K562 (cell line): ENCODE measurements around the gene TSC22D3. TPM values are rescaled to one million over a fixed set of nuclear protein-coding genes. Genes with fewer than 3 reads are reported as not detected.
"Not testable (repeated sequence)": the region's sequence is repeated elsewhere in the genome, so short reads cannot be mapped to it uniquely, and the experiment has no call there.

ENCODE experiments used
- ATAC-seq: fragments of 200-7000 bp; cut with Tn5 transposase; 3 replicates; pipeline ENCODE4 v1.9.1; 2020; ENCODE audit warnings: moderate library complexity
- BruUV-seq: library from RNA; stranded (reverse); fragments of 400-500 nt; replicated peaks from 2 replicates; lab custom pipeline; 2021; lab: Mats Ljungman, UMichigan
- CTCF ChIA-PET: fragments of 300-600 bp; formaldehyde crosslinking; extraction: SDS; loops from one replicate; lab custom pipeline; 2021; ENCODE audit warnings: low intra/inter-chr PET ratio; lab: Yijun Ruan, JAX
- POLR2A ChIA-PET: fragments of 300-600, 350-650 bp; sonication (Branson Sonifier 250); formaldehyde crosslinking; extraction: SDS; loops from one replicate; lab custom pipeline; 2021; ENCODE audit warnings: antibody characterized with exemption, inconsistent platforms; lab: Yijun Ruan, JAX
- DNase-seq, 4 experiments: peaks; one replicate each; pipeline versions ENCODE4 v3.0.0 to v3.0.0-alpha.2; 2011 to 2018; ENCODE audit warnings: low spot score in 3 of 4, mixed read lengths in 3 of 4; ENCODE audit errors: extremely low read depth in 1 of 4
- FAIRE-seq: peaks from 2 replicates; lab custom pipeline; 2011; peaks lifted over from hg19 to GRCh38; lab: Jason Lieb, UNC
- H2AFZ ChIP-seq: 2 replicates; pipeline ENCODE4 v1.6.0; 2011; ENCODE audit warnings: low read depth, low read length, control low read depth, inconsistent platforms
- H3K27ac ChIP-seq: fragments of 200-600 bp; 3 replicates; pipeline ENCODE4 v1.8.0; 2011; ENCODE audit warnings: low read depth, mild to moderate bottlenecking, control low read depth, inconsistent platforms, low read length, moderate library complexity, mixed read lengths; ENCODE audit errors: extremely low read depth
- H3K27me3 ChIP-seq, 2 experiments: fragments of 300-600 bp in 1 of 2; 2 replicates in 1 of 2; 3 replicates in 1 of 2; pipeline versions ENCODE4 v1.6.0 to v1.8.0; 2011; ENCODE audit warnings: inconsistent platforms in 2 of 2, low read length in 2 of 2, mild to moderate bottlenecking in 1 of 2, mixed read lengths in 1 of 2, moderate library complexity in 1 of 2; ENCODE audit not compliant: control insufficient read depth in 2 of 2, insufficient read depth in 2 of 2
- H3K36me3 ChIP-seq: fragments of 300-600 bp; 3 replicates; pipeline ENCODE4 v1.8.0; 2011; ENCODE audit warnings: mild to moderate bottlenecking, low read length, inconsistent platforms; ENCODE audit not compliant: control insufficient read depth, insufficient read depth
- H3K4me1 ChIP-seq, 2 experiments: fragments of 200-600 bp in 1 of 2; replicated peaks in 1 of 2; 2 replicates in 1 of 2; 3 replicates in 1 of 2; pipeline versions ENCODE4 v1.5.1 to v1.8.0; 2011; ENCODE audit warnings: inconsistent platforms in 2 of 2, low read length in 2 of 2, mild to moderate bottlenecking in 1 of 2, mixed read lengths in 1 of 2, moderate library complexity in 1 of 2; ENCODE audit not compliant: control insufficient read depth in 2 of 2, insufficient read depth in 2 of 2
- H3K4me2 ChIP-seq: 2 replicates; pipeline ENCODE4 v1.6.1; 2011; ENCODE audit warnings: low read length, control low read depth, inconsistent platforms, mixed read lengths; ENCODE audit not compliant: insufficient read depth
- H3K4me3 ChIP-seq: fragments of 200-600 bp; sonication (generic), shearing (Covaris generic); 2 replicates; pipeline ENCODE4 v1.5.1; 2016; ENCODE audit warnings: control low read depth, inconsistent platforms
- H3K79me2 ChIP-seq: fragments of 200-600 bp; 3 replicates; pipeline ENCODE4 v1.8.0; 2011; ENCODE audit warnings: low read length, inconsistent platforms; ENCODE audit not compliant: control insufficient read depth, insufficient read depth
- H3K9ac ChIP-seq, 2 experiments: 2 replicates each; pipeline versions ENCODE4 v1.6.0 to v1.6.1; 2011; ENCODE audit warnings: low read depth in 2 of 2, low read length in 2 of 2, control low read depth in 1 of 2, inconsistent platforms in 1 of 2, mild to moderate bottlenecking in 1 of 2, mixed read lengths in 1 of 2; ENCODE audit not compliant: insufficient read depth in 1 of 2
- H3K9me1 ChIP-seq: one replicate; pipeline ENCODE4 v1.6.0; 2011; ENCODE audit warnings: inconsistent platforms, mild to moderate bottlenecking, low read length, moderate library complexity; ENCODE audit not compliant: control insufficient read depth, insufficient read depth
- H3K9me3 ChIP-seq: replicated peaks from 2 replicates; pipeline ENCODE4 v1.5.1; 2011; ENCODE audit warnings: low read depth, low read length, inconsistent platforms; ENCODE audit not compliant: control insufficient read depth, insufficient read depth
- H4K20me1 ChIP-seq: replicated peaks from 2 replicates; pipeline ENCODE4 v1.6.1; 2011; ENCODE audit warnings: low read length, inconsistent platforms, mixed read lengths; ENCODE audit not compliant: control insufficient read depth, insufficient read depth
- ESRRA ChIP-seq: fragments of 450-650 bp; IDR thresholded peaks from 2 replicates; pipeline ENCODE4 v1.6.1; 2014; ENCODE audit warnings: low read depth, mild to moderate bottlenecking, moderate library complexity, borderline replicate concordance
- ETS2 ChIP-seq: IDR thresholded peaks from 2 replicates; pipeline ENCODE4 v1.6.1; 2016; ENCODE audit warnings: borderline replicate concordance, missing genetic modification characterization, mild to moderate bottlenecking, moderate library complexity, missing compliant biosample characterization; ENCODE audit not compliant: poor library complexity, severe bottlenecking
- HCFC1 ChIP-seq: IDR thresholded peaks from 2 replicates; pipeline ENCODE4 v1.6.1; 2012; ENCODE audit warnings: low read depth, low read length, improper control_type of control experiment
- SNRNP70 ChIP-seq: fragments of 200-400 bp; formaldehyde crosslinking; optimal IDR thresholded peaks from 2 replicates; pipeline ENCODE3; 2017; ENCODE audit warnings: low read depth, low read length
- ZBTB2 ChIP-seq: fragments of 450-650 bp; IDR thresholded peaks from 2 replicates; pipeline ENCODE4 v1.6.1; 2016; ENCODE audit warnings: antibody characterized with exemption
- ZNF592 ChIP-seq: fragments of 450-650 bp; IDR thresholded peaks from 2 replicates; pipeline ENCODE4 v1.6.1; 2017; ENCODE audit warnings: antibody characterized with exemption, mild to moderate bottlenecking
- ZNF766 ChIP-seq: fragments of 200-800 bp; sonication (Bioruptor generic); conservative IDR thresholded peaks from 2 replicates; pipeline ENCODE4 v1.6.1; 2016; ENCODE audit warnings: missing genetic modification characterization, missing compliant biosample characterization
- ZNF778 ChIP-seq: fragments of 450-650 bp; formaldehyde crosslinking; IDR thresholded peaks from 2 replicates; pipeline ENCODE4 v1.4.0; 2020; ENCODE audit warnings: mild to moderate bottlenecking, moderate library complexity
- WGBS: fragments of 100-300 bp; shearing (Covaris generic); methylation state at CpG from one replicate; pipeline ENCODE4 v1.1.6; 2016; ENCODE audit warnings: low coverage, mixed read lengths; ENCODE audit not compliant: insufficient coverage; ENCODE audit errors: missing lambda C conversion rate; 5-methylcytosine and 5-hydroxymethylcytosine counted together
- in situ Hi-C: fragments of 300-500 bp; cut with MboI; formaldehyde crosslinking; loops from 4 replicates; pipeline ENCODE4 v1.15.0; 2018; ENCODE audit warnings: inconsistent platforms, mixed read lengths
- intact Hi-C: fragments of 100-400 bp; cut with micrococcal nuclease; formaldehyde crosslinking; loops from 2 replicates; pipeline ENCODE4 v1.14.2; 2022
- polyA plus RNA-seq, 8 experiments: library from polyadenylated mRNA; depleted of rRNA in 4 of 8; stranded (reverse) in 5 of 8; unstranded in 3 of 8; fragments of >200 nt; fragmentation: Nextera tagmentation in 2 of 8; fragmentation: Illumina TruSeq in 1 of 8; extraction: Ambion mirVana in 2 of 8; extraction: Trizol in 1 of 8; gene quantifications; 2 replicates each; pipeline versions ENCODE4 v1.2.1 to v1.2.3, GENCODE V29; 2011 to 2014; ENCODE audit warnings: inconsistent platforms in 1 of 8, missing spikeins in 1 of 8
- total RNA-seq, 7 experiments: library from RNA; depleted of rRNA in 6 of 7; stranded (reverse); fragments of >200 nt in 6 of 7; fragmentation: Illumina TruSeq in 2 of 7; extraction: Trizol in 2 of 7; gene quantifications; 2 replicates each; pipeline versions ENCODE4 v1.2.1 to v1.2.3, GENCODE V29; 2011 to 2021; ENCODE audit warnings: low replicate concordance in 1 of 7

TSC22D3 gene
- total and polyA plus RNA-seq, 9 of the 15 experiments (the other 6 are each of a cell fraction or from before 2014, with no cell fraction given): 0.48 to 3.0 (median 0.87) TPM

- no peak for TF ChIP-seq ZNF778 (CRISPR knock-in tag)
- TF ChIP-seq SNRNP70: no peak
- TF ChIP-seq ZNF766 (CRISPR knock-in tag): no peak
- TF ChIP-seq HCFC1: no peak
These were observed 106.3 kb downstream of the TSC22D3 start (continued) for GRCh38 chrX:107669261-107669660.

GRCh38 chrX:107668710-107669109 lies 106.9 kb downstream of the TSC22D3 start:
- H3K9me1 ChIP-seq, in situ Hi-C loops, H3K79me2 ChIP-seq, H3K4me2 ChIP-seq, FAIRE-seq, intact Hi-C loops, DNase-seq, H3K27me3 ChIP-seq, H3K9ac ChIP-seq, H3K4me1 ChIP-seq, ATAC-seq, H3K27ac ChIP-seq, CTCF ChIA-PET, H2AFZ ChIP-seq, H3K4me3 ChIP-seq, H4K20me1 ChIP-seq, H3K9me3 ChIP-seq, BruUV-seq, H3K36me3 ChIP-seq: not testable (repeated sequence)
- POLR2A ChIA-PET: interaction anchor here (0.9 kb wide), 1 partner anchor 16 kb away, joined by 3 read pairs; no protein-coding TSS in a partner anchor
- WGBS: 58% methylated on average over 5 of the region's 5 CpGs

GRCh38 chrX:107667426-107667825 lies 108.2 kb downstream of the TSC22D3 start:
- H3K36me3 ChIP-seq: no peaks in the 10 kb centered on the region
- H3K27ac ChIP-seq: no peak overlapping the region
- ATAC-seq (no peak), FAIRE-seq (no peak), DNase-seq (no peak)
- no peak overlapping the region for H3K9ac ChIP-seq
- POLR2A ChIA-PET: no interaction called here
- CTCF ChIA-PET: no interaction called here
- no TSS peak for BruUV-seq
- intact Hi-C loops (no loop called here), in situ Hi-C loops (no loop called here)
- no peaks in the 10 kb centered on the region for H3K9me1 ChIP-seq
- H3K4me1 ChIP-seq: no peaks in the 10 kb centered on the region; a peak in 1 of 5 replicates
- no peak overlapping the region for H3K4me2 ChIP-seq
- no peaks in the 10 kb centered on the region for H3K79me2 ChIP-seq
- H2AFZ ChIP-seq: no peak overlapping the region
- H4K20me1 ChIP-seq: no peaks in the 10 kb centered on the region
- WGBS: 50% methylated on average over 1 of the region's 1 CpG
- H3K27me3 ChIP-seq: no peaks in the 10 kb centered on the region
- no peaks in the 10 kb centered on the region for H3K9me3 ChIP-seq
- no peak overlapping the region for H3K4me3 ChIP-seq
- TF ChIP-seq ZNF592 (no peak), ESRRA (no peak), ZBTB2 (no peak), ETS2 (tag) (no peak)
